ENCODE results near the gene EFCAB14.

- TF ChIP-seq SP1 (IDR thresholded peaks at IDR 0.05) (no peak), TARDBP (IDR thresholded peaks at IDR 0.05) (no peak), ARNT (IDR thresholded peaks at IDR 0.05) (no peak), FOXA1 (IDR thresholded peaks at IDR 0.05) (no peak), SUZ12 (IDR thresholded peaks at IDR 0.05) (no peak), PKNOX1 (IDR thresholded peaks at IDR 0.05) (no peak)
These were observed 31.0 kb upstream of the EFCAB14 start for GRCh38 chr1:46749921-46750404.
